IPS DF 4.7 (cell line): ENCODE data around the gene MICAL1.

Experiments used
- DNase-seq: peaks from one replicate; pipeline ENCODE4 v3.0.0-alpha.2; 2013; ENCODE audit warnings: low spot score; ENCODE audit errors: extremely low read depth

Gene MICAL1

GRCh38 chr6:109436041-109436440 lies 19.5 kb downstream of the MICAL1 start:
- DNase-seq, result no peak

GRCh38 chr6:109434456-109434855 lies 21.1 kb downstream of the MICAL1 start:
- no peak for DNase-seq

- DNase-seq, result no peak
Measured at GRCh38 chr6:109429496-109429895, 26.1 kb downstream of the MICAL1 start.

GRCh38 chr6:109428889-109429477 lies 26.6 kb downstream of the MICAL1 start:
- no peak for DNase-seq

GRCh38 chr6:109424946-109425345 lies 30.6 kb downstream of the MICAL1 start:
- no peak for DNase-seq

GRCh38 chr6:109421184-109421583 lies 34.4 kb downstream of the MICAL1 start:
- no peak for DNase-seq

- no peak for DNase-seq
Measured at GRCh38 chr6:109420751-109421150, 34.8 kb downstream of the MICAL1 start.

GRCh38 chr6:109417646-109418045 lies 37.9 kb downstream of the MICAL1 start:
- DNase-seq, result no peak

- DNase-seq, result no peak
Measured at GRCh38 chr6:109411034-109411433, 44.5 kb downstream of the MICAL1 start.

GRCh38 chr6:109406196-109406595 lies 49.4 kb downstream of the MICAL1 start:
- no peak for DNase-seq

GRCh38 chr6:109397020-109397419 lies 58.6 kb downstream of the MICAL1 start:
- DNase-seq, result no peak

GRCh38 chr6:109396046-109396718 lies 59.4 kb downstream of the MICAL1 start:
- DNase-seq, result no peak
